Measurements from ENCODE around the gene NPTXR.

Gene NPTXR

GRCh38 chr22:38843657-38844314 is at the start of gene NPTXR:
NPTXR (minus strand) TSS chr22:38844028.
- no peak for DNase-seq

GRCh38 chr22:38891256-38891655 is 47.4 kb upstream of the NPTXR start:
- DNase-seq = no peak

GRCh38 chr22:38890377-38890776 is 46.5 kb upstream of the NPTXR start:
- no peak for DNase-seq

- DNase-seq = no peak
Observed at GRCh38 chr22:38886333-38886732, 42.5 kb upstream of the NPTXR start.

GRCh38 chr22:38882972-38883622 is 39.3 kb upstream of the NPTXR start:
- DNase-seq = no peak

- no peak for DNase-seq
Observed at GRCh38 chr22:38881997-38882879, 38.4 kb upstream of the NPTXR start.

- peak; percentile 23 for DNase-seq
Observed at GRCh38 chr22:38881464-38881871, 37.6 kb upstream of the NPTXR start.

GRCh38 chr22:38879961-38880360 is 36.1 kb upstream of the NPTXR start:
- no peak for DNase-seq

- DNase-seq = no peak
Observed at GRCh38 chr22:38879108-38879729, 35.4 kb upstream of the NPTXR start.

GRCh38 chr22:38878001-38878400 is 34.2 kb upstream of the NPTXR start:
- DNase-seq = no peak

GRCh38 chr22:38874529-38875222 is 30.8 kb upstream of the NPTXR start:
- DNase-seq = no peak

GRCh38 chr22:38873469-38874411 is 29.9 kb upstream of the NPTXR start:
- DNase-seq = peak; percentile 18

- peak; percentile 14 for DNase-seq
Observed at GRCh38 chr22:38872831-38873248, 29.0 kb upstream of the NPTXR start.

GRCh38 chr22:38872172-38872830 is 28.5 kb upstream of the NPTXR start, which contains the start of gene CBX6:
CBX6 (minus strand) TSS chr22:38872216; CDS start chr22:38872190, 26 bp downstream.
- peak; percentile 58 for DNase-seq

GRCh38 chr22:38871360-38872171 is 27.7 kb upstream of the NPTXR start:
- DNase-seq = no peak

- DNase-seq = no peak
Observed at GRCh38 chr22:38870791-38871359, 27.0 kb upstream of the NPTXR start.

GRCh38 chr22:38870312-38870741 is 26.5 kb upstream of the NPTXR start:
- peak; percentile 22 for DNase-seq

- no peak for DNase-seq
Observed at GRCh38 chr22:38869663-38870062, 25.8 kb upstream of the NPTXR start.

GRCh38 chr22:38868886-38869381 is 25.1 kb upstream of the NPTXR start:
- DNase-seq = no peak

Data from DMS79 (cell line).